Common myeloid progenitor, CD34-positive (primary cell): ENCODE data around the gene ACVR1C.
A peak's percentile ranks its signal among the peaks of the same experiment; 100 is the strongest.

Experiments
- CTCF ChIA-PET: fragments of 350-600 bp; sonication (Branson Sonifier 250); formaldehyde crosslinking; loops from one replicate; lab custom pipeline; 2021; ENCODE audit warnings: antibody characterized with exemption; lab: Charles Lee
- POLR2A ChIA-PET: fragments of 350-600 bp; sonication (Branson Sonifier 250); formaldehyde crosslinking; loops from one replicate; lab custom pipeline; 2021; ENCODE audit warnings: antibody characterized with exemption; lab: Charles Lee
- DNase-seq, 3 donors: peaks; one replicate each; pipeline versions ENCODE4 v3.0.0 to v3.0.0-alpha.2; 2013
- H3K27ac ChIP-seq, 2 experiments: 1 replicate in 1 of 2; 2 replicates in 1 of 2; pipeline ENCODE4 v1.7.0; 2013; ENCODE audit warnings: inconsistent platforms in 2 of 2, low read length in 2 of 2, mild to moderate bottlenecking in 2 of 2, low read depth in 1 of 2, moderate library complexity in 1 of 2; ENCODE audit not compliant: severe bottlenecking in 2 of 2, insufficient read depth in 1 of 2, poor library complexity in 1 of 2
- H3K27me3 ChIP-seq, 5 experiments: replicated peaks in 2 of 5; 1 replicate in 3 of 5; 2 replicates in 2 of 5; pipeline versions ENCODE4 v1.6.1 to v1.7.0; 2013; ENCODE audit warnings: low read length in 4 of 5, mild to moderate bottlenecking in 2 of 5, moderate library complexity in 2 of 5, inconsistent platforms in 1 of 5; ENCODE audit not compliant: insufficient read depth in 5 of 5, control insufficient read depth in 4 of 5
- H3K36me3 ChIP-seq, 4 experiments: 1 replicate in 2 of 4; 2 replicates in 2 of 4; pipeline versions ENCODE4 v1.6.1 to v1.7.0; 2013; ENCODE audit warnings: low read length in 3 of 4, control low read depth in 1 of 4, mild to moderate bottlenecking in 1 of 4; ENCODE audit not compliant: control insufficient read depth in 4 of 4, insufficient read depth in 4 of 4
- H3K4me1 ChIP-seq, 4 experiments: 1 replicate in 3 of 4; 2 replicates in 1 of 4; pipeline versions ENCODE4 v1.6.1 to v1.7.1; 2013; ENCODE audit warnings: low read length in 3 of 4, mild to moderate bottlenecking in 3 of 4, control low read depth in 1 of 4, inconsistent platforms in 1 of 4, moderate library complexity in 1 of 4; ENCODE audit not compliant: control insufficient read depth in 4 of 4, insufficient read depth in 4 of 4; ENCODE audit errors: control extremely low read depth in 1 of 4
- H3K4me3 ChIP-seq, 7 experiments: 1 replicate in 4 of 7; 2 replicates in 3 of 7; pipeline versions ENCODE4 v1.5.1 to v1.7.0; 2013; ENCODE audit warnings: mild to moderate bottlenecking in 7 of 7, low read length in 6 of 7, moderate library complexity in 6 of 7, inconsistent platforms in 2 of 7, low read depth in 2 of 7, control low read depth in 1 of 7; ENCODE audit not compliant: insufficient read depth in 4 of 7, control insufficient read depth in 1 of 7; ENCODE audit errors: extremely low read depth in 1 of 7
- H3K9me3 ChIP-seq, 5 experiments: 1 replicate in 4 of 5; 2 replicates in 1 of 5; pipeline versions ENCODE4 v1.6.1 to v1.7.1; 2013; ENCODE audit warnings: low read length in 4 of 5, mild to moderate bottlenecking in 2 of 5, inconsistent platforms in 1 of 5, low read depth in 1 of 5, moderate library complexity in 1 of 5; ENCODE audit not compliant: control insufficient read depth in 4 of 5, insufficient read depth in 2 of 5; ENCODE audit errors: control extremely low read depth in 1 of 5
- WGBS: methylation state at CpG from one replicate; pipeline ENCODE4 v1.1.5; 2013; ENCODE audit not compliant: insufficient coverage; 5-methylcytosine and 5-hydroxymethylcytosine counted together

ACVR1C gene

GRCh38 chr2:157644776-157645175 lies 16.1 kb upstream of the ACVR1C start:
- Histone ChIP-seq H3K9me3 (no peaks in the 10 kb centered on the region), H3K27me3 (peaks cover 0 to 2% (median 0%) of the 10 kb centered on the region in 5 experiments), H3K4me3 (no peak overlapping the region), H3K36me3 (no peaks in the 10 kb centered on the region), H3K27ac (no peak overlapping the region), H3K4me1 (no peaks in the 10 kb centered on the region)
- ChIA-PET CTCF (interaction anchor here (1.5 kb wide), 1 partner anchor 16 kb away, joined by 6 read pairs; the partner anchor contains the start of gene ACVR1C), POLR2A (no interaction called here)
- DNase-seq = no peak

DNA sequence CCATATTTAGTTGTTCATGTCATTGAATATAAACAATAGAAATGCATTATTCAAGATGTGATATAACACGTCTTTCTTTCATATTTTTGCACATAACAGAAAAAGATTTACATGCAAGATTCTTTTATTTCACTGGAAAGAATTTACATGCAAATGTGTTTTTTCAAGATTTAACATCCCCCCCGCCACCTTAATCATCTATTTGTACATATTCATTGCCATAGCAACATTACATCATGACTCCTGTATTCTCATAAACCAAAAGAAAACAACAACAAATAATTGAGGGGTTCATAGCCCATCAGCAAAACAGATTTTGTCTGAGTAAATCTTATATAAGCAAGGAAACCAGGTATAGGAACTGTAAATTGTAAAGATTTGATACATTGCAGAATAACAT lies 3.2 kb upstream of the ACVR1C start:
- no CpG with 5 or more reads among the region's 2 CpGs for WGBS
- CTCF ChIA-PET = no interaction called here
- Histone ChIP-seq H3K4me1 (peaks cover 0 to 17% (median 13%) of the 10 kb centered on the region in 4 experiments), H3K36me3 (no peaks in the 10 kb centered on the region), H3K27me3 (peaks cover 0 to 13% (median 5%) of the 10 kb centered on the region in 5 experiments), H3K4me3 (no peak overlapping the region), H3K9me3 (no peaks in the 10 kb centered on the region), H3K27ac (no peak overlapping the region)
- POLR2A ChIA-PET = no interaction called here
- no peak for DNase-seq

DNA sequence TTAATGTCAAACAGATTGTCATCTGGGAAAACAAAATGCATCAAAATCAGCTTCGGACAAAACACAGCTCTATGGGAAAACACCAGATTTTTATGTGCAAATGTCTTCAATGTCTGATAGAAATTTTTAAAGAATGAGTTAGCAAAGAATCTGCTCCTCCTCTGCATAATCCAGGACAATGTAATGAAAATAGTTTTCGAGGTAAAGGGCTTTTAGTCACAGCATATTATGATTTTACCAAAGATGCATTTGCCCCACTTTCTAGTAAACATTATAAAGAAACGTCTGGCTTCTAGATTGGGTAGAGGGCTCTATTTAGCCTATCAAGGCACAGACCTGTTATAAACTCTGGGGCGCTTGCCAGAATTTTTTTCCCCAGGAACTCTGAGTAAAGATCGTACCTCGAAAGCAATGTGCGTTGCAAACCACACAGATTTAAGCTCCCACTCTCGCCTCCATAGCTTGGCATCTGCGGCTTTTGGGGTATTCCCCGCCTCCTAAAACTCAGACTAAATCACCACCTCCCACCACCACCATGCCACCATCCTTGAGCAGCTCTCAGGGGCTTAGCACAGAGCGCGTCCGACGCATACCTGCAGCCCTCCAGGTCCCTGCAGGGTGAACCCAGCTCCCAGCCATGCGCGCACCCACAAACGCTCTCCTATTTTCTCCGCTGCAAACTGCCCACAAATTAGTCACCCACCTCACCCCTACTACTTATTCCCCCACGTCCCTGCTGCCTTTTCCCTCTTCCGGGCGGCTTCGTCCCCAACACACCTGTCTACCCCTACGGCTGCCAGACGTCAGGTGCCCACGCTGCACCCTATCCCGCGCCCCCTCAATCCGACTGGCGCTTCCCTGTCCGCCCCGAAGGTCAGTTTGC lies 829 bp downstream of the ACVR1C start:
- ChIA-PET POLR2A (interaction anchor here (0.6 kb wide), 1 partner anchor 721 kb away, joined by 3 read pairs; no protein-coding TSS in a partner anchor), CTCF (interaction anchor here (0.9 to 2.2 kb wide), 8 partner anchors 16 to 321 kb away, joined by 3 to 6 read pairs (median 4); partner anchors contain the start of gene ERMN)
- H3K36me3 ChIP-seq = no peaks in the 10 kb centered on the region
- peak overlapping the region; percentile 23 to 89 (median 69) for H3K4me3 ChIP-seq
- H3K4me1 ChIP-seq = peaks cover 0 to 20% (median 13%) of the 10 kb centered on the region in 4 experiments
- WGBS = 1% methylated on average over 28 of the region's 31 CpGs
- H3K27ac ChIP-seq = no peak overlapping the region
- DNase-seq = peak; percentile 8 to 61 (median 51)
- peaks cover 0 to 13% (median 5%) of the 10 kb centered on the region in 5 experiments for H3K27me3 ChIP-seq
- no peaks in the 10 kb centered on the region for H3K9me3 ChIP-seq

GRCh38 chr2:157625296-157625695 lies 3.4 kb downstream of the ACVR1C start:
- DNase-seq = peak; percentile 13 to 67 (median 66)
- Histone ChIP-seq H3K4me1 (peaks cover 0 to 20% (median 13%) of the 10 kb centered on the region in 4 experiments), H3K9me3 (no peaks in the 10 kb centered on the region), H3K27ac (no peak overlapping the region), H3K4me3 (peak overlapping the region in 1 of 7 experiments; percentile 12), H3K36me3 (no peaks in the 10 kb centered on the region), H3K27me3 (peaks cover 0 to 13% (median 5%) of the 10 kb centered on the region in 5 experiments)
- POLR2A ChIA-PET = no interaction called here
- CTCF ChIA-PET = no interaction called here

DNA sequence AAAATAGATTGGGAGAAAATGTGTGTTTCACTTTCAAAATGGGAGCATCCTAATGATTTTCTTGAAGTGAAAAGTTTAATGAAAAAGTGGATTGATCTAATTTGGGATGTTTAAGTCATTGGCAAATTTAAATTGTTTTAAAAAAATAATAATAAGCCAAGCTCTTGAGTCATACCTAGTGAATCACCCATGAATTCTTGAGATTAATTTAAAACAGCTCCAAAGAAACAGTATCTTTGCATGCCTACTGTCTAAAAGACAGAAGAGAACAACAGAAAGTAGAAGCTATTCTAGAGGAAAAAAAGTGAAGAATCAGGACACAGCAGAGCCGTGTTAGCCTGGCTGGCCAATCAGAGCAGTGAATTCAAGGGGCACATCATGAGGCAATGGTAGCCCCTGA lies 7.7 kb downstream of the ACVR1C start:
- Histone ChIP-seq H3K36me3 (no peaks in the 10 kb centered on the region), H3K4me1 (peaks cover 0 to 3% (median 0%) of the 10 kb centered on the region in 4 experiments), H3K9me3 (no peaks in the 10 kb centered on the region), H3K27me3 (peaks cover 0 to 2% (median 0%) of the 10 kb centered on the region in 5 experiments), H3K4me3 (no peak overlapping the region), H3K27ac (no peak overlapping the region)
- 100% methylated on average over 1 of the region's 1 CpG for WGBS
- ChIA-PET POLR2A (no interaction called here), CTCF (no interaction called here)
- no peak for DNase-seq

DNA sequence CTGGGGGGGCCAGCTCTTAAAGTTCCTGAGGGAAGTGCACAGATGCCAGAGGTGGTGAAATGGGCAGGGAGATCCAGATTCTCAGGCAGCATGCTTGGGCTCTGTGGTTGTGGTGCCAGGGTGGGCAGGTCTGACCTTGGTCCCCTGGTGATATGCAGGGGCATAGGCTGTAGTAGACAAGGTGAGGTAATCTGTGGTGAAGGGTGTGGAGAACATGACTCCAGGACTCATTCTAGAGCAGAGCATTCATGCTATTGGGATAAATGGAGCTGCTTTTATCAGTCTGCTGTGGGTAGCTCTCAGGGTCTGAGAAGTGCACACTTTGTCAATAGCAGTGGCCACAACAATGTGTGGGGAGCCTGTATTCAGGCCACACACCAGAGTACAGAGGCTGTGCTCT lies 16.9 kb downstream of the ACVR1C start:
- POLR2A ChIA-PET = no interaction called here
- Histone ChIP-seq H3K27me3 (no peaks in the 10 kb centered on the region), H3K36me3 (no peaks in the 10 kb centered on the region), H3K4me1 (no peaks in the 10 kb centered on the region), H3K4me3 (no peak overlapping the region), H3K27ac (no peak overlapping the region), H3K9me3 (peaks cover 0 to 12% (median 0%) of the 10 kb centered on the region in 5 experiments)
- no peak for DNase-seq
- CTCF ChIA-PET = interaction anchor here (0.9 to 1.1 kb wide), 3 partner anchors 15 to 129 kb away, joined by 3 to 4 read pairs (median 3); partner anchors contain the start of gene ACVR1C

DNA sequence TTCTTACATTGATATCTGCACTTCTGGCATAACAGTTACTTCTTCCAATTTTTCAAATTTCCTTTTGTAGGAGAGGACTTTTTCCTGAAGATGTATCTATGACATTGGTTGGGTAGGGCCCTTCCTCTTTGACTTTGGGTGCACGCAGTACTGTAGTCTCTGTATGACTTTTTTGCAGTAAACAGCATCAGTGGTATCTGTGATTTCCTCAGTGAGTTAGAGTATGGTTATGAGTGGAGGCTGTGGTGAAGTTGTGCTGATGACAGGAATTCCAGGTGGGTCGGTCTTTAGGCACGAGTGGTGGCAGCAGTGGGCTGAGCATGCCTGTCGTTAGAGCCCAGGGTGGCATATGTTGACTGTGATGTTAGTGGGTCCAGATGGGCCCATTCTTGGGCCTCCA lies 17.6 kb downstream of the ACVR1C start:
- no peak for DNase-seq
- no peaks in the 10 kb centered on the region for H3K4me1 ChIP-seq
- POLR2A ChIA-PET = no interaction called here
- H3K4me3 ChIP-seq = no peak overlapping the region
- H3K27ac ChIP-seq = no peak overlapping the region
- H3K27me3 ChIP-seq = no peaks in the 10 kb centered on the region
- H3K9me3 ChIP-seq = peaks cover 0 to 12% (median 0%) of the 10 kb centered on the region in 5 experiments
- 100% methylated on average over 3 of the region's 4 CpGs for WGBS
- H3K36me3 ChIP-seq = no peaks in the 10 kb centered on the region
- CTCF ChIA-PET = no interaction called here
